NCI-H2171 treated with DMSO at 0.1 percent for 48 hours (cell line): ENCODE measurements around the gene TPST1.
"Not testable (repeated sequence)": the region's sequence is repeated elsewhere in the genome, so short reads cannot be mapped to it uniquely, and the experiment has no call there.

Experiments used
- DNase-seq: peaks from one replicate; lab custom pipeline; 2025; lab: John Stamatoyannopoulos, UW

Gene TPST1

DNA sequence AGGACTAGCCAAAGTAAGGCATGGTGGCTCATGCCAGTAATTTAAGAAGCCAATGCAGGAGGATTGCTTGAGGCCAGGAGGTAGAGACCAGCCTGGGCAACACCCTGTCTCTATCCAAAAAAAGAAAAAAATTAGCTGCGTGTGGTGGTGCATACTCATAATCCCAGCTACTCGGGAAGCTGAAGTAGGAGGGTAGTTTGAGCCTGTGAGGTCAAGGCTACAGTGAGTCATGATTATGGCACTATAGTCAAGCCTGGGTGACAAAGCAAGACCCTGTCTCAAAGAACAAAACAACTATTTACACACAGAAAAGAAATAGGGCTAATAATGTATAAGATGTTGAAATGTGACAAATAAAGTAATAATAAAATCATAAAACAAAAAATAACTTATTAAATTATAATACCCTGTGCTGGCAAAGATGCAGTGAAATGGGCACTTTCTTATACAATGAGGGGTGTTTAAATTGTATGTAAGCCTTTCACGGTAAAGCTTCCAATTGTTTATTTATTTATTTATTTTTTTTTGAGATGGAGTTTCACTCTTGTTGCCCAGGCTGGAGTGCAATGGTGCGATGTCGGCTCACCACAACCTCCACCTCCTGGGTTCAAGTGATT lies 175.2 kb downstream of the TPST1 start:
- no peak for DNase-seq

DNA sequence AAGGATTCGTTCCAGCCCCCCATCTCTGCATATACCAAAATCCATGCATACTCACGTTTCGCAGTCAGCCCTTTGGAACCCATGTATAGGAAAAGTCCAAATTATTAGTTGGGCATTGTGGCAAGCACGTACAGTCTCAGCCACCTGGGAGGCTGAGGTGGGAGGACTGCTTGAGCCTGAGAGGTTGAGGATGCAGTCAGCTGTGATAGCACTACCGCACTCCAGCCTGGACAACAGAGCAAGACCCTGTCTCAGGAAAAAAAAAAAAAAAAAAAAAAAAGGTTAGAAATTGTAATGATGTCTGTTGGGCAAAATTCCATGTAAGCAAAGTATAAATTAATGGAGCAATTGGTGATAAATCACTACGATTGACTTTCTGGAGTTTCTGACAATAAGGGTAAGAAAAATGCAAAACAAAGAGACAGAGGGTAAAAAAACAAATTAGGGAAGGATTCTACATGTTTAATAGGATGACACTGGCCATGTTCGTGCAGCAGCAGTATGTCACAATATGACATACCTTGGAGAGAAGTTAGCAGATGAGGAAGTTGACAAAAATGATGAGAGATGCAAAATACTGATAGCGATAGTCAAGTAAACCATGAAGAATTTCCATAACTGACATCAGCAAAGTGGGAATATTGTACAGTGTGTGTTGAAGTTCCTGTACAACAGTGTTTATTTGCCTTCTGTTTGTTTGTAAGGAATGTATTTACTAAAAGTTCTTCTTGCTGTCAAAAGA lies 177.2 kb downstream of the TPST1 start:
- not testable (repeated sequence) for DNase-seq

DNA sequence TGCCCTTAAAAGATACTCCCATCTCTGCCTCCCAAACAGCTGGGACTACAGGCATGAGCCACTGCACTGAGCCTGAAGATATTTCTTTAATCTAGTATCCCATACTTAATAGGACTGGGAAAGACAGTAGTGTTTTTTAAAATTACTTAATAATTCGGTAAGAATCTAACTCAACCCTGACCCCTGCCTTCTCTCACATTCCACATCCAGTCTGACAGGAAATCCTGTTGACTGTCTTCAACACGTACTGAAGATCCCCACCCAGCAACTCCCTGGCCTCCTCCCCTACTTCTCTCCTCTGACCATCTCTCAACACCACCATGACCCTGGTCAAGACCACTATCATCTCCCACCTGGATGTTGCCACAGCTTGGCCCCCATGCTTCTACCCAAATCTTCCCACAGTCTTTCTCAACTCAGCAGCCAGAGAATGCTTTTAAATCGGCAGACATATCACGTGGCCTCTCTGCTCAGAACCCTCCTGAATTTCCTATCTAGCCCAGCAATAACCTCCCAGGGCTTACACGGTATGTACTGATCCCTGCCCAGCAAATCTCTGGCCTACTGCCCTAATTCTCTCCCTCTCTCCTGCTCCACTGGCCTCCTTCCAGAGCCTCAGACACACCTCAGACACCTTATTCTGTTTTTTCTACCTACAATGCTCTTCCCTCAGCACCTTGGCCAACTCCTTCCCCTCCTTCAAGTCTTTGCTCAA lies 180.2 kb downstream of the TPST1 start:
- not testable (repeated sequence) for DNase-seq

DNA sequence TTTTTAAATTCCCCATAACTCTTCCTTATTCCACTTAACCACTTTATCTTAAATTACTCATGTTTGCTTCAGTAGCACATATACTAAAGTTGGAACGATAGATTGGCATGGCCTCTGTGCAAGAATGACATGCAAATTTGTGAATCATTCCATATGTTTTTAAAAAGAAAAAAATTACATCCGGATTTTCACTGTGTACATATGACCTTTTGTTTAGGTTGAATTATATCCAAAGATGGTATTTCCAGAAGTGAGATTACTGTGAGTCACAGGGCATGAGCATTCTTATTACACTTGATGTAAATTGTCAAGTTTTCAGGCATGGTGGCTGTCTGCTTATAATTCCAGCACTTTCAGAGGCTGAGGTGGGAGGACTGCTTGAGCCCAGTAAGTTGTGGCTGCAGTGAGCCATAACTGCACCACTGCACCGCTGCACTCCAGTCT lies 190.0 kb downstream of the TPST1 start:
- not testable (repeated sequence) for DNase-seq

DNA sequence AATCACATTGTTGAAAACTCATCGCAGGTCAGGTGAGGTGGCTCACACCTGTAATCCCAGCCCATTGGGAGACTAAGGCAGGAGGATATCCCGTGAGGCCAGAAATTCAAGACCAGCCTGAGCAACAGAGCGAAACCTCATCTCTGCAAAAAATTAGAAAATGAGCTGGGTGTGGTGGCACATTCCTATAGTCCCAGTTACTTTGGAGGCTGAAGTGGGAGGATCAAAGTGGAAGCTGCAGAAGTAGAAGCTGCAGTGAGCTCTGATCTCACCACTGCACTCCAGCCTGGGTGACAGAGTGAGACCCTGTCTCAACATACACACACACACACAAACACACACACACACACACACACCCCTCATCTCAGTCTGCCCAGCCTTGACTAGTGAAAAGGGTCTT lies 190.9 kb downstream of the TPST1 start:
- not testable (repeated sequence) for DNase-seq

DNA sequence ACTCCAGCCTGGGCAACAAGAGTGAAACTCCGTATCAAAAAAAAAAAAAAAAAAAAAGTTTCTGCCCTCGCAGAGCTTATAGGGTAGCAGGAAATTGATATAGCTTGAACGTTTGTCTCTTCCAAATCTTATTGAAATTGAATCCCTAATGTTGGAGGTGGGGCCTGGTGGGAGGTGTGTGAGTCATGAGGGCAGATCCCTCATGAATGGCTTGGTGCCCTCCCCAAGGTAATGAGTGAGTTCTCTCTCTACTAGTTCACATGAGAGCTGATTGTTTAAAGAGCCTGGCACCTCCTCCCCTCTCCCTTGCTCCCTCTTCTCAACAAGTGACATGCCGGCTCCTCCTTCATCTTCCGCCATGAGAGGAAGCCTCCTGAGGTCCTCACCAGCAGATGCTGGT lies 193.7 kb downstream of the TPST1 start:
- not testable (repeated sequence) for DNase-seq

DNA sequence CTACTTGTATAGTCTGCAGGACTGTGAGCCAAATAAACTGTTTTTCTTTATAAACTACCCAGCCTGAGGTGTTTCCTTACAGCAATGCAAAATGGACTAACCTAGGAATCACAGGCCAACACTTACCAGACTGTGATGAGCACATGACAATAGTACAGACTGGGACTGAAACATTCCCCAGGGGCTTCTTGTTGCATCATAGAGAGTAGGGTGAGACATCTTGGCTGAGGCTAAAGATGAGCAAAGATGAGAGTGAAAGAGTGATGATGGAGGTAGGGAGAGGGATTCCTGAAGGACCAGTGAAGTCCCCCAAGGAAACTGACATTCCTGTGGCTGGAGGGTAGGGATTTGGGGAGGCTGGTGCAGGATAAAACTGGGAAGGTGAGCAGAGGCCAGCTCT lies 194.4 kb downstream of the TPST1 start:
- no peak for DNase-seq

DNA sequence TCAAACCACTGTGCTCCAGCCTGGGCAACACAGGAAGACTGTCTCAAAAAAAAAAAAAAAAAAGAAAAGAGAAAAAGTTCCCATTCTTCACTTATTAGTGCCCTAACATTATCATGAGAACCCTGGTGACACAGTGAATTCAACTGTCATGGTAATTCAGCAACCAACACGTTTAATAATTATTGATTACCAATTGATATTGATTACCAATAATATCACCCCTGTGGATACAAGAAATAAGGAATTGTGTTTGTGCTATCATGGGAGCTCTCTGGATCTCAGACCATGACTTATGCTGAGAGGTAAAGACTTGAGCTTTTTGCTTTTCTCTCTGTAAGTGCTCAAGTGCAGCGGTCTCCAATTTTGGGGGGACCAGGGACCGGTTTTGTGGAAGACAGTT lies 195.3 kb downstream of the TPST1 start:
- no peak for DNase-seq

DNA sequence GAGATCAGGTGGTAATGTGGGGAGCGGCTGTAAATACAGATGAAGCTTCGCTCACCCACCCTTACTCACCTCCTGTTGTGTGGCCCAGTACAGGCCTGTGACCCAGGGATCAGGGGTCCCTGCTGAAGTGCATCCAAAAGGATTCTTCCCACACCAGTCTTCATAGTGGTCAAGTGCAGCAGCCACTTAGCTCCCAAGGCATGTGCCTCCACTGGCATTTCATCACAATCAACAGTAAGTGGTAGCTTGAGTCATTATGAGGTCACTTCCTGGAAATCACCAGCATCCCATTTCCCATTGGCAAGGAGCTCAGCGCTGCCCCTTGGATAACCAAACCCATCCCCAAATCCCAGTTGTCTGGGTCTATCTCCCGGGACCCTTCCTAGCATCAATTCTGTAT lies 196.0 kb downstream of the TPST1 start:
- DNase-seq: not testable (repeated sequence)

DNA sequence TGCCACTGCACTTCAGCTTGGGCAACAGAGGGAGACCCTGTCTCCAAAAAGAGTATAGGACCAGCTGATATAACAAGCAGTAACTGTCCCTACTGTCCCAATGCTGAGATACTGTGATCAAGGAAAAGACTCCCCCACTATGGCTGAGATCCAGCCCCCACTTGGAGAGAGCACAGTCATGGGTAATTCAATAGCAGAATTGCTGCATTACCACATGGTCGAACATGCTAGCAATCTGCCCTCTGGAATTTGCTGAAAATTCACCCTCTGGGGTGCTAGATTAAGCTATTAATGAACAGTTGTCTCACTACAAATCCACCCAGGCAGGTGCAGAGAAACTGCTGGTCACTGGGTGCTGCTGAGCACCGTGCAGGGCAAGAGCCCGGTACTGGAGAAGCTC lies 196.8 kb downstream of the TPST1 start:
- not testable (repeated sequence) for DNase-seq

DNA sequence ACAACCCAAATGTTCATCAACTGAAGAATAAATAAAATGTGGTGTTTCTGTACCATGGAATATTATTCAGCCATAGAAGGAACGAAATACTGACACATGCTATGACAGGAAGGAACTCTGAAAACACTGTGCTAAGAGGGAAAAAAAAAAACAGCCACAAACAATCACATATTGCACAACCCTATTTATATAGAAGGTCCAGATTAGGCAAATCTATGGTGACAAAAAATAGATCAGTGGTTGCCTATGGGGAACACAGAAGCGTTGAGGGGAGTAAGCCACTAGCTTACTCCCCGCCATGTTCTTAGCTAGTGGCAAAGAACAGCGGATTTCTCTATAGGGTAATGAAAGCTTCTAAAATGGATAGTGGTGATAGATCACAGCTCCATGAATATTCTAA lies 198.4 kb downstream of the TPST1 start:
- no peak for DNase-seq

DNA sequence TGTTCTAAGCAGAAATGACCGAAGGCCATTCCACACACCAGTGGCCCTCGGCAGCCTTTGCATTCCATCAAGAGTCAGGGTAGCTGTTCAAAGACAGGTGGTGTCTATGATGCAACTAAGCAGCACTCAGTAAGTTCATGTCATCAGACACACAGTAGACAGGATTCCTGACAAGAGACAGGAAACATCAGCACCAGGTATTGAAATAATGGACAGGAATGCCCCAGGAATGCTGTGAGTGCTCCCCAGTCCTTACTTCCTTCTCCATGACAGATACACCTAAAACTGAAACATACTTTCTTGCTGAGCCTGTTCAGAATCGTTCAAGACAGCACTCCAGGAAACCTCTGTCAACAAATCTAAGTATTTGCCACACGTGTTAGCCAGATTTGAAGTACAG lies 204.4 kb downstream of the TPST1 start:
- no peak for DNase-seq
